Measurements from ENCODE around the gene ACAA2.
"Not testable (repeated sequence)": the region's sequence is repeated elsewhere in the genome, so short reads cannot be mapped to it uniquely, and the experiment has no call there.

Gene ACAA2

DNA sequence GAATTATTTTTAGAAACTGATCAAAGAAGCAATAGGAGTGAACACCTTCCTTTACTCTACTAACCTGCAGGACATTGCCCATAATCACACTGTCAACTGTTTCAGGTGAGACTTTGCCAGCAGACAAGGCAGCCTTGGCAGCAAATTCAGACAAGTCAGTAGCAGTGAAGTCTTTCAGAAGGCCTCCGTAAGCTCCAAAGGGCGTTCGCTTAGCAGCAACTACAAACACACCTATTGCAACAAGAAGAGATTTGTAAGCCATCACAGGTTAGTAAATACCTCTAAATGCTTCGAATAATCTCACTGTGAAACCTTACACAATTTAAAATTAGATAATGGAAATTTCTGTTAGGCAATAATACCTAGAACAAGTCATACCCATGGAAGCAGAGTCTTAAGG is 10.7 kb downstream of the ACAA2 start:
- DNase-seq (ENCODE audit: low read depth in 1 of 2, low spot score in 1 of 2), result no peak
- Histone ChIP-seq H3K27me3 (ENCODE audit: insufficient read depth, poor library complexity, severe bottlenecking) (no peaks in the 10 kb centered on the region), H3K27ac (replicated peaks) (no peak overlapping the region), H3K4me3 (replicated peaks; ENCODE audit: insufficient read depth, low read length) (no peak overlapping the region)
- TF ChIP-seq POLR2AphosphoS5 (IDR thresholded peaks at IDR 0.05; ENCODE audit: low read depth), result no peak
- TF ChIP-seq SPI1 (IDR thresholded peaks at IDR 0.05; ENCODE audit: borderline replicate concordance, low read depth), result no peak

DNA sequence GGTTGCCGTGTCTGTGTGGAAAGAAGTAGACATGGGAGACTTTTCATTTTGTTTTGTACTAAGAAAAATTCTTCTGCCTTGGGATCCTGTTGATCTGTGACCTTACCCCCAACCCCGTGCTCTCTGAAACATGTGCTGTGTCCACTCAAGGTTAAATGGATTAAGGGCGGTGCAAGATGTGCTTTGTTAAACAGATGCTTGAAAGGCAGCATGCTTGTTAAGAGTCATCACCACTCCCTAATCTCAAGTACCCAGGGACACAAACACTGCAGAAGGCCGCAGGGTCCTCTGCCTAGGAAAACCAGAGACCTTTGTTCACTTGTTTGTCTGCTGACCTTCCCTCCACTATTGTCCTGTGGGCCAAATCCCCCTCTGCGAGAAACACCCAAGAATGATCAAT is 12.8 kb downstream of the ACAA2 start:
- not testable (repeated sequence) for H3K27ac ChIP-seq (replicated peaks); H3K27me3 ChIP-seq (ENCODE audit: insufficient read depth, poor library complexity, severe bottlenecking); H3K4me3 ChIP-seq (replicated peaks; ENCODE audit: insufficient read depth, low read length); DNase-seq (ENCODE audit: low read depth in 1 of 2, low spot score in 1 of 2)

DNA sequence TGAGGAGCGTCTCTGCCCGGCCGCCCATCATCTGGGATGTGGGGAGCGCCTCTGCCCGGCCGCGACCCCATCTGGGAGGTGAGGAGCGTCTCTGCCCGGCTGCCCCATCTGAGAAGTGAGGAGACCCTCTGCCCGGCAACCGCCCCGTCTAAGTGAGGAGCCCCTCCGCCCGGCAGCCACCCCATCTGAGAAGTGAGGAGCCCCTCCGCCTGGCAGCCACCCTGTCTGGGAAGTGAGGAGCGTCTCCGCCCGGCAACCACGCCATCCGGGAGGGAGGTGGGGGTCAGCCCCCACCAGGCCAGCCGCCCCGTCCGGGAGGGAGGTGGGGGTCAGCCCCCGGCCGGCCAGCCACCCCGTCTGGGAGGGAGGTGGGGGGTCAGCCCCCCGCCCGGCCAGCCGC is 13.5 kb downstream of the ACAA2 start:
- not testable (repeated sequence) for DNase-seq (ENCODE audit: low read depth in 1 of 2, low spot score in 1 of 2); H3K27ac ChIP-seq (replicated peaks); H3K27me3 ChIP-seq (ENCODE audit: insufficient read depth, poor library complexity, severe bottlenecking); H3K4me3 ChIP-seq (replicated peaks; ENCODE audit: insufficient read depth, low read length)

DNA sequence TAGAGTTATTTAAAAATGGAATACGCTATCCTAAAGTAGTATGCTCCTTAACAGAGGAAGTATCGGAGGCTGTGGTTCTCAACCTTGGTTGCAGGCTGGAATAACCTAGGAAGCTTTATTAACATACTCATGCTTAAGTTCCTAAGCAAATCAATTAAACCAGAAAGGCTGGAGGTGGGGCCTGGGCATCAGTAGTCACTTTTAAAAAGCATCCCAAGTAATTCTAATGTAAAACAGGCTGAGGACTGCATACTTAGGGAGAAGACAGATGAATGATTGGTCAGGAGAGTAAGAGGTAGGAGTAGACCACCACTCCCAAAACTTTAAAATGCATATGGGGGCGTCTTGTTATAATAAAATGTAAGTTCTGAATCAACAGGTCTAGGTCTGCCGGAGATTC is 15.3 kb downstream of the ACAA2 start:
- H3K27me3 ChIP-seq (ENCODE audit: insufficient read depth, poor library complexity, severe bottlenecking), result peaks cover 4% of the 10 kb centered on the region
- H3K4me3 ChIP-seq (replicated peaks; ENCODE audit: insufficient read depth, low read length), result no peak overlapping the region
- TF ChIP-seq POLR2AphosphoS5 (IDR thresholded peaks at IDR 0.05; ENCODE audit: low read depth) (no peak), SPI1 (IDR thresholded peaks at IDR 0.05; ENCODE audit: borderline replicate concordance, low read depth) (no peak), GABPA (IDR thresholded peaks at IDR 0.05; ENCODE audit: low read depth) (no peak)
- TF ChIP-seq, protein P1, sequence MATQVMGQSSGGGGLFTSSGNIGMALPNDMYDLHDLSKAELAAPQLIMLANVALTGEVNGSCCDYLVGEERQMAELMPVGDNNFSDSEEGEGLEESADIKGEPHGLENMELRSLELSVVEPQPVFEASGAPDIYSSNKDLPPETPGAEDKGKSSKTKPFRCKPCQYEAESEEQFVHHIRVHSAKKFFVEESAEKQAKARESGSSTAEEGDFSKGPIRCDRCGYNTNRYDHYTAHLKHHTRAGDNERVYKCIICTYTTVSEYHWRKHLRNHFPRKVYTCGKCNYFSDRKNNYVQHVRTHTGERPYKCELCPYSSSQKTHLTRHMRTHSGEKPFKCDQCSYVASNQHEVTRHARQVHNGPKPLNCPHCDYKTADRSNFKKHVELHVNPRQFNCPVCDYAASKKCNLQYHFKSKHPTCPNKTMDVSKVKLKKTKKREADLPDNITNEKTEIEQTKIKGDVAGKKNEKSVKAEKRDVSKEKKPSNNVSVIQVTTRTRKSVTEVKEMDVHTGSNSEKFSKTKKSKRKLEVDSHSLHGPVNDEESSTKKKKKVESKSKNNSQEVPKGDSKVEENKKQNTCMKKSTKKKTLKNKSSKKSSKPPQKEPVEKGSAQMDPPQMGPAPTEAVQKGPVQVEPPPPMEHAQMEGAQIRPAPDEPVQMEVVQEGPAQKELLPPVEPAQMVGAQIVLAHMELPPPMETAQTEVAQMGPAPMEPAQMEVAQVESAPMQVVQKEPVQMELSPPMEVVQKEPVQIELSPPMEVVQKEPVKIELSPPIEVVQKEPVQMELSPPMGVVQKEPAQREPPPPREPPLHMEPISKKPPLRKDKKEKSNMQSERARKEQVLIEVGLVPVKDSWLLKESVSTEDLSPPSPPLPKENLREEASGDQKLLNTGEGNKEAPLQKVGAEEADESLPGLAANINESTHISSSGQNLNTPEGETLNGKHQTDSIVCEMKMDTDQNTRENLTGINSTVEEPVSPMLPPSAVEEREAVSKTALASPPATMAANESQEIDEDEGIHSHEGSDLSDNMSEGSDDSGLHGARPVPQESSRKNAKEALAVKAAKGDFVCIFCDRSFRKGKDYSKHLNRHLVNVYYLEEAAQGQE (IDR thresholded peaks at IDR 0.05; ENCODE audit: insufficient replicate concordance, low read depth), result no peak
- TF ChIP-seq, protein P2, sequence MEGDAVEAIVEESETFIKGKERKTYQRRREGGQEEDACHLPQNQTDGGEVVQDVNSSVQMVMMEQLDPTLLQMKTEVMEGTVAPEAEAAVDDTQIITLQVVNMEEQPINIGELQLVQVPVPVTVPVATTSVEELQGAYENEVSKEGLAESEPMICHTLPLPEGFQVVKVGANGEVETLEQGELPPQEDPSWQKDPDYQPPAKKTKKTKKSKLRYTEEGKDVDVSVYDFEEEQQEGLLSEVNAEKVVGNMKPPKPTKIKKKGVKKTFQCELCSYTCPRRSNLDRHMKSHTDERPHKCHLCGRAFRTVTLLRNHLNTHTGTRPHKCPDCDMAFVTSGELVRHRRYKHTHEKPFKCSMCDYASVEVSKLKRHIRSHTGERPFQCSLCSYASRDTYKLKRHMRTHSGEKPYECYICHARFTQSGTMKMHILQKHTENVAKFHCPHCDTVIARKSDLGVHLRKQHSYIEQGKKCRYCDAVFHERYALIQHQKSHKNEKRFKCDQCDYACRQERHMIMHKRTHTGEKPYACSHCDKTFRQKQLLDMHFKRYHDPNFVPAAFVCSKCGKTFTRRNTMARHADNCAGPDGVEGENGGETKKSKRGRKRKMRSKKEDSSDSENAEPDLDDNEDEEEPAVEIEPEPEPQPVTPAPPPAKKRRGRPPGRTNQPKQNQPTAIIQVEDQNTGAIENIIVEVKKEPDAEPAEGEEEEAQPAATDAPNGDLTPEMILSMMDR (IDR thresholded peaks at IDR 0.05; ENCODE audit: insufficient read depth, low read length), result no peak
- DNase-seq (ENCODE audit: low read depth in 1 of 2, low spot score in 1 of 2), result no peak
- H3K27ac ChIP-seq (replicated peaks), result no peak overlapping the region

DNA sequence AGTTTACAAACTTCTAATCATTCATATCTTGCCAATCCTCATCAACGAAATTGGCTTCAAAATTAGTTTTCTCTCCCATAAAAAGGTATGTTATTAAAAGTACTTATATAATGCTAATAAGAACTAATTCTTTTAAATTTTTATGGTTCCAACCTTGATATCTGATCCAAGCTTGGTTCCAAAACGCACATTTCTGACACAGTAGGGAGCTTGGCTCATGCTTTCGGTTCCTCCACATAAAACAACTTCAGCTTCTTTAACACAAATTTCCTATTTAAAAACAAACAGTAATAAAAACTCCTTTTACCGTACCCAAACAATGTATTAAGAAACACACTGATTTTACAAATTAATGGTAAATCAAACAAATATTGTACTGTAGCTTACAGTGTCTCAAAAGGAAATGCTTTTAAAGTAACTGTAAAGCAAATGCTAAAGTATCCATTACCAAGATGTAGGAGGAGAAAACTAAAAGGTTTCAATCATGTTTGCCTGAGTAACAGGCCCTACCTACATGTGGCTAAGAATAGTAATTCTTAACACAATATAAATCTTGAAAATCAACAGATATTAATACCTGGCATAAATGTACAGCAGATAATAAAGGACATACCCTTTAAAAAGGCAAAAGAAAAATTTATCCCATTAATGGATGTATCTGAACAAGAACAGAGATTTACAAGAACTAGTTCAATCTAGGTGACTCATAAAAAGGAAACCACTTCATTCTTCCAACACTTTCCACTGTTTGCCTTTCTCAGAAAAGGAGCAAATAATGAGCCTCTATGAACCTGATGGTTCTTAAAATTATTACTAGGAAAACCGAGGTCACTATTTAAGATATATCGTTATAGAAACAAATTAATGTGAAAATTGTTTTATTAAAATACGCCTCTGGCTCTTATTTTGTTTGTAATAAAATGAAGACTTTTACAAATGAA is 17.5 kb downstream of the ACAA2 start:
- TF ChIP-seq, protein P2 (IDR thresholded peaks at IDR 0.05; ENCODE audit: insufficient read depth, low read length), result no peak
- TF ChIP-seq, protein P1 (IDR thresholded peaks at IDR 0.05; ENCODE audit: insufficient replicate concordance, low read depth), result no peak
- TF ChIP-seq GABPA (IDR thresholded peaks at IDR 0.05; ENCODE audit: low read depth) (no peak), POLR2AphosphoS5 (IDR thresholded peaks at IDR 0.05; ENCODE audit: low read depth) (no peak), SPI1 (IDR thresholded peaks at IDR 0.05; ENCODE audit: borderline replicate concordance, low read depth) (no peak)
- H3K4me3 ChIP-seq (replicated peaks; ENCODE audit: insufficient read depth, low read length), result no peak overlapping the region
- peaks cover 9% of the 10 kb centered on the region for H3K27me3 ChIP-seq (ENCODE audit: insufficient read depth, poor library complexity, severe bottlenecking)
- no peak for DNase-seq (ENCODE audit: low read depth in 1 of 2, low spot score in 1 of 2)
- no peak overlapping the region for H3K27ac ChIP-seq (replicated peaks)
